Caco-2 (cell line): ENCODE measurements around the gene NELFA. TPM values are rescaled to one million over a fixed set of nuclear protein-coding genes. Genes with fewer than 3 reads are reported as not detected.
A peak's percentile ranks its signal among the peaks of the same experiment; 100 is the strongest.

Experiments used
- BruUV-seq: library from RNA; stranded (reverse); fragments of 400-500 nt; replicated peaks from 2 replicates; lab custom pipeline; 2021; lab: Mats Ljungman, UMichigan
- CTCF ChIA-PET: fragments of 300-600 bp; sonication (Branson Sonifier 250); formaldehyde crosslinking; loops from one replicate; lab custom pipeline; 2022; ENCODE audit warnings: antibody characterized with exemption; lab: Charles Lee
- POLR2A ChIA-PET: fragments of 300-600 bp; sonication (Branson Sonifier 250); formaldehyde crosslinking; loops from one replicate; lab custom pipeline; 2022; ENCODE audit warnings: antibody characterized with exemption; lab: Charles Lee
- DNase-seq, 2 experiments: peaks; one replicate each; pipeline versions ENCODE4 v3.0.0 to v3.0.0-alpha.2; 2020 to 2022
- H3K27me3 ChIP-seq: replicated peaks from 2 replicates; pipeline ENCODE4 v1.6.0; 2011; ENCODE audit warnings: low read length; ENCODE audit not compliant: control insufficient read depth, insufficient read depth
- H3K36me3 ChIP-seq: 2 replicates; pipeline ENCODE4 v1.5.1; 2011; ENCODE audit warnings: low read length; ENCODE audit not compliant: control insufficient read depth, insufficient read depth
- H3K4me1 ChIP-seq: fragments of 250-450 bp; sonication (Bioruptor Pico); 2 replicates; pipeline ENCODE4 v1.5.1; 2020; ENCODE audit warnings: mild to moderate bottlenecking
- H3K4me3 ChIP-seq: 2 replicates; pipeline ENCODE4 v1.5.1; 2011; ENCODE audit warnings: low read depth, mild to moderate bottlenecking, control low read depth, low read length
- H3K9me3 ChIP-seq: fragments of 250-450 bp; sonication (Bioruptor Pico); 2 replicates; pipeline ENCODE4 v1.5.1; 2020; ENCODE audit warnings: mild to moderate bottlenecking, moderate library complexity
- H3K27ac Mint-ChIP-seq: one replicate; pipeline ENCODE4 v1.8.0; 2022; ENCODE audit warnings: mixed read lengths; ENCODE audit not compliant: unreplicated experiment
- H3K27me3 Mint-ChIP-seq: one replicate; pipeline ENCODE4 v1.8.0; 2022; ENCODE audit warnings: mixed read lengths; ENCODE audit not compliant: insufficient read depth, unreplicated experiment
- H3K36me3 Mint-ChIP-seq: one replicate; pipeline ENCODE4 v1.8.0; 2022; ENCODE audit warnings: mild to moderate bottlenecking, mixed read lengths; ENCODE audit not compliant: insufficient read depth, unreplicated experiment
- H3K4me1 Mint-ChIP-seq: one replicate; pipeline ENCODE4 v1.8.0; 2022; ENCODE audit warnings: low read depth, mixed read lengths; ENCODE audit not compliant: unreplicated experiment
- H3K4me3 Mint-ChIP-seq: one replicate; pipeline ENCODE4 v1.8.0; 2022; ENCODE audit warnings: mild to moderate bottlenecking, moderate library complexity, mixed read lengths; ENCODE audit not compliant: unreplicated experiment
- H3K9me3 Mint-ChIP-seq: one replicate; pipeline ENCODE4 v1.8.0; 2022; ENCODE audit warnings: mixed read lengths; ENCODE audit not compliant: unreplicated experiment
- CTCF ChIP-seq, 2 experiments: fragments of 200-600 bp in 1 of 2; IDR thresholded peaks; 1 replicate in 1 of 2; 2 replicates in 1 of 2; pipeline versions ENCODE4 v1.5.1 to v1.8.0; 2011 to 2022; ENCODE audit warnings: antibody characterized with exemption in 1 of 2, control low read depth in 1 of 2, inconsistent platforms in 1 of 2, low read depth in 1 of 2, low read length in 1 of 2, mild to moderate bottlenecking in 1 of 2, moderate library complexity in 1 of 2; ENCODE audit not compliant: insufficient read depth in 1 of 2, severe bottlenecking in 1 of 2, unreplicated experiment in 1 of 2
- intact Hi-C: fragments of 100-400 bp; cut with micrococcal nuclease; formaldehyde crosslinking; loops from one replicate; pipeline ENCODE4 v1.10.0; 2022; ENCODE audit not compliant: unreplicated experiment
- microRNA-seq: library from miRNA; unstranded; fragments of <30 nt; microRNA quantifications from one replicate; pipeline ENCODE4 v1.2.0, GENCODE V29; 2022
- total RNA-seq: library from RNA; stranded (reverse); gene quantifications from 2 replicates; pipeline ENCODE4 v1.2.3, GENCODE V29; 2022

Gene NELFA
- total RNA-seq, 1 experiment from 2014 or later = 53.0 TPM

DNA sequence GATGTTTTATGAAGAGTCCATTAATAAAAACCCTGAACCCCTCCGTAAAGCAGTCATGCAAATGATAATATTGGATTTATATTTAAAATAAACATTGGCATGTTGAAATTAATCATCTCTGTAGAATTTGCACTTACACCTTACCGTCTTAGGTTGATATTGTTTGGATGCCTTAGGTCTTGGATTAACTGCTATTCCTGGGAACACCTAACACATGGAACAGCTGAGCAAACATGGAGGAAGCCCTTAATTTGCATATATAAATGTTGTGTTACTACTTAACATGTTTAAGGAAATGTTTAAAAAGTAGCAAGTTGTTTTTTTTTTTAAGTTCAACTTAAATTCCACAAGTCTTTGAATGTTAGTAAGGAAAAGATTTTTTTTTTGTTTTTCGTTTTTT, 75.1 kb downstream of the NELFA start:
- no peak for DNase-seq
- no peak for TF ChIP-seq CTCF (IDR thresholded peaks at IDR 0.05; ENCODE audit: insufficient read depth in 1 of 2, low read depth in 1 of 2, low read length in 1 of 2, severe bottlenecking in 1 of 2, unreplicated experiment in 1 of 2)
- H3K9me3 ChIP-seq = no peaks in the 10 kb centered on the region
- Mint-ChIP-seq H3K36me3 (peaks cover 62% of the 10 kb centered on the region), H3K9me3 (no peaks in the 10 kb centered on the region), H3K27me3 (no peaks in the 10 kb centered on the region), H3K27ac (no peak overlapping the region), H3K4me3 (no peak overlapping the region), H3K4me1 (no peaks in the 10 kb centered on the region)
- H3K36me3 ChIP-seq = peaks cover 5% of the 10 kb centered on the region
- BruUV-seq = no TSS peak
- H3K4me1 ChIP-seq = no peaks in the 10 kb centered on the region
- no peaks in the 10 kb centered on the region for H3K27me3 ChIP-seq
- POLR2A ChIA-PET = no interaction called here
- CTCF ChIA-PET = no interaction called here
- no peak overlapping the region for H3K4me3 ChIP-seq
- intact Hi-C loops = no loop called here

GRCh38 chr4:1932736-1933135, 76.0 kb downstream of the NELFA start:
- Mint-ChIP-seq H3K27me3 (no peaks in the 10 kb centered on the region), H3K9me3 (no peaks in the 10 kb centered on the region), H3K36me3 (peaks cover 67% of the 10 kb centered on the region), H3K4me3 (no peak overlapping the region), H3K27ac (no peak overlapping the region), H3K4me1 (no peaks in the 10 kb centered on the region)
- Histone ChIP-seq H3K4me1 (no peaks in the 10 kb centered on the region), H3K9me3 (no peaks in the 10 kb centered on the region), H3K36me3 (peaks cover 5% of the 10 kb centered on the region), H3K27me3 (no peaks in the 10 kb centered on the region), H3K4me3 (no peak overlapping the region)
- intact Hi-C loops = no loop called here
- ChIA-PET CTCF (no interaction called here), POLR2A (no interaction called here)
- no peak for TF ChIP-seq CTCF (IDR thresholded peaks at IDR 0.05; ENCODE audit: insufficient read depth in 1 of 2, low read depth in 1 of 2, low read length in 1 of 2, severe bottlenecking in 1 of 2, unreplicated experiment in 1 of 2)
- BruUV-seq = no TSS peak
- DNase-seq = no peak

Small RNA genes within 50 kb of the gene (microRNA-seq; reads per million reads assigned to microRNA genes)
- gene MIR943 = 1.9 reads per million, percentile 5 among the genes with 10 or more reads in this experiment

Other genes starting within 250 kb of the NELFA start
- gene FGFR3, start 215.7 kb downstream of the NELFA start, total RNA-seq = 112 and 132 TPM in 2 replicates
- gene LETM1, start 152.8 kb downstream of the NELFA start, total RNA-seq = 63.9 and 68.9 TPM in 2 replicates
- gene NSD2, start 137.6 kb downstream of the NELFA start, total RNA-seq = 113 and 122 TPM in 2 replicates
- gene NAT8L, start 50.4 kb upstream of the NELFA start, total RNA-seq = 6.2 and 6.6 TPM in 2 replicates
- gene HAUS3, start 233.1 kb upstream of the NELFA start, total RNA-seq = 17.7 and 17.9 TPM in 2 replicates
- 1.2 and 1.6 TPM in 2 replicates for gene POLN, start 233.1 kb upstream of the NELFA start, total RNA-seq